BLaER1 treated with 17β-estradiol and CSF1 and Interleukin-3, amounts not matched to agents 10 nM and 100 nM (cell line): Measurements from ENCODE around the gene OR2AT4.
A peak's percentile ranks its signal among the peaks of the same experiment; 100 is the strongest.
"Not testable (repeated sequence)": the region's sequence is repeated elsewhere in the genome, so short reads cannot be mapped to it uniquely, and the experiment has no call there.

Source experiments
- H3K27ac ChIP-seq, 11 experiments: shearing (Covaris generic); formaldehyde crosslinking; 2 replicates each; pipeline ENCODE4 v1.8.1; 2022
- H3K27me3 ChIP-seq, 11 experiments: shearing (Covaris generic); formaldehyde crosslinking; 2 replicates each; pipeline ENCODE4 v1.8.1; 2022
- H3K36me3 ChIP-seq, 11 experiments: shearing (Covaris generic); formaldehyde crosslinking; 2 replicates each; pipeline ENCODE4 v1.8.1; 2022
- H3K4me1 ChIP-seq, 10 experiments: shearing (Covaris generic); formaldehyde crosslinking; 2 replicates each; pipeline ENCODE4 v1.8.1; 2022
- H3K4me2 ChIP-seq, 11 experiments: shearing (Covaris generic); formaldehyde crosslinking; 2 replicates each; pipeline ENCODE4 v1.8.1; 2022
- H3K4me3 ChIP-seq, 10 experiments: shearing (Covaris generic); formaldehyde crosslinking; 2 replicates each; pipeline ENCODE4 v1.8.1; 2022
- H3K9ac ChIP-seq, 11 experiments: shearing (Covaris generic); formaldehyde crosslinking; 2 replicates each; pipeline ENCODE4 v1.8.1; 2022
- H3K9me3 ChIP-seq, 11 experiments: shearing (Covaris generic); formaldehyde crosslinking; replicated peaks in 1 of 11; 2 replicates each; pipeline ENCODE4 v1.8.1; 2022
- H4K20me1 ChIP-seq, 11 experiments: shearing (Covaris generic); formaldehyde crosslinking; 2 replicates each; pipeline ENCODE4 v1.8.1; 2022
- Cebpa-rat ChIP-seq, 11 experiments: shearing (Covaris generic); IDR thresholded peaks; 2 replicates each; pipeline ENCODE4 v1.8.1; 2022

OR2AT4 gene

GRCh38 chr11:75059299-75059698 lies 37.4 kb downstream of the OR2AT4 start:
- H3K9me3 ChIP-seq = 0 out of 22 replicates have a peak, but pooled peaks cover 0 to 2% (median 0%) of the 10 kb centered on the region in 11 experiments
- TF ChIP-seq Cebpa-rat (IDR thresholded peaks at IDR 0.05) = no peak

GRCh38 chr11:75056814-75057213 lies 39.9 kb downstream of the OR2AT4 start:
- no peaks in the 10 kb centered on the region for H4K20me1 ChIP-seq
- no peaks in the 10 kb centered on the region for H3K4me1 ChIP-seq
- H3K9me3 ChIP-seq = peaks cover 12 to 26% (median 19%) of the 10 kb centered on the region in 11 experiments
- no peak overlapping the region for H3K4me2 ChIP-seq
- H3K36me3 ChIP-seq = no peaks in the 10 kb centered on the region
- no peak overlapping the region for H3K27ac ChIP-seq
- TF ChIP-seq Cebpa-rat (IDR thresholded peaks at IDR 0.05) = no peak
- no peak overlapping the region for H3K9ac ChIP-seq
- no peak overlapping the region for H3K4me3 ChIP-seq
- no peaks in the 10 kb centered on the region for H3K27me3 ChIP-seq

More at GRCh38 chr11:75059299-75059698, 37.4 kb downstream of the OR2AT4 start:
- no peak overlapping the region for H3K4me2 ChIP-seq
- no peak overlapping the region for H3K27ac ChIP-seq
- no peaks in the 10 kb centered on the region for H3K36me3 ChIP-seq
- no peaks in the 10 kb centered on the region for H4K20me1 ChIP-seq
- H3K9ac ChIP-seq = no peak overlapping the region
- H3K4me3 ChIP-seq = no peak overlapping the region
- no peaks in the 10 kb centered on the region for H3K4me1 ChIP-seq
- H3K27me3 ChIP-seq = no peaks in the 10 kb centered on the region

- H3K4me3 ChIP-seq = no peak overlapping the region
- H4K20me1 ChIP-seq = no peaks in the 10 kb centered on the region
- no peak for TF ChIP-seq Cebpa-rat (IDR thresholded peaks at IDR 0.05)
- H3K27me3 ChIP-seq = no peaks in the 10 kb centered on the region
- H3K9ac ChIP-seq = no peak overlapping the region
- H3K4me1 ChIP-seq = peaks cover 0 to 12% (median 9%) of the 10 kb centered on the region in 10 experiments; a peak in 18 of 20 replicates
- H3K36me3 ChIP-seq = no peaks in the 10 kb centered on the region
- peaks cover 12 to 27% (median 19%) of the 10 kb centered on the region in 11 experiments for H3K9me3 ChIP-seq
- no peak overlapping the region for H3K27ac ChIP-seq
- H3K4me2 ChIP-seq = no peak overlapping the region
Measured at GRCh38 chr11:75055511-75055910, 41.2 kb downstream of the OR2AT4 start.

GRCh38 chr11:75052457-75052856 lies 44.2 kb downstream of the OR2AT4 start:
- TF ChIP-seq Cebpa-rat (IDR thresholded peaks at IDR 0.05) = no peak
- H3K4me1 ChIP-seq = peaks cover 4 to 34% (median 25%) of the 10 kb centered on the region in 10 experiments; a peak in 19 of 20 replicates
- peaks cover 12 to 27% (median 19%) of the 10 kb centered on the region in 11 experiments for H3K9me3 ChIP-seq
- H3K27ac ChIP-seq = no peak overlapping the region
- H4K20me1 ChIP-seq = no peaks in the 10 kb centered on the region
- H3K36me3 ChIP-seq = no peaks in the 10 kb centered on the region
- H3K4me3 ChIP-seq = no peak overlapping the region
- no peak overlapping the region for H3K9ac ChIP-seq
- no peak overlapping the region for H3K4me2 ChIP-seq
- no peaks in the 10 kb centered on the region for H3K27me3 ChIP-seq

GRCh38 chr11:75051043-75051442 lies 45.6 kb downstream of the OR2AT4 start:
- Histone ChIP-seq H3K4me3 (no peak overlapping the region), H3K4me1 (peaks cover 4 to 34% (median 25%) of the 10 kb centered on the region in 10 experiments; a peak in 19 of 20 replicates), H3K36me3 (no peaks in the 10 kb centered on the region), H3K9ac (no peak overlapping the region; a peak in 1 of 22 replicates), H3K27me3 (no peaks in the 10 kb centered on the region), H3K9me3 (peaks cover 12 to 27% (median 19%) of the 10 kb centered on the region in 11 experiments), H3K27ac (peak overlapping the region in 8 of 11 experiments; percentile 20 to 69 (median 40); a peak in 11 of 22 replicates), H3K4me2 (peak overlapping the region; percentile 17 to 84 (median 64)), H4K20me1 (no peaks in the 10 kb centered on the region)
- TF ChIP-seq Cebpa-rat (IDR thresholded peaks at IDR 0.05) = no peak

- Histone ChIP-seq H3K27ac (peak overlapping the region in 8 of 11 experiments; percentile 20 to 69 (median 40); a peak in 13 of 22 replicates), H4K20me1 (no peaks in the 10 kb centered on the region), H3K4me1 (peaks cover 4 to 34% (median 25%) of the 10 kb centered on the region in 10 experiments; a peak in 19 of 20 replicates), H3K9me3 (peaks cover 12 to 27% (median 19%) of the 10 kb centered on the region in 11 experiments), H3K4me2 (peak overlapping the region; percentile 17 to 84 (median 64); a peak in 21 of 22 replicates), H3K36me3 (no peaks in the 10 kb centered on the region), H3K27me3 (no peaks in the 10 kb centered on the region), H3K4me3 (no peak overlapping the region), H3K9ac (no peak overlapping the region; a peak in 1 of 22 replicates)
- TF ChIP-seq Cebpa-rat (IDR thresholded peaks at IDR 0.05) = no peak
Measured at GRCh38 chr11:75050516-75050915, 46.2 kb downstream of the OR2AT4 start.

- peak overlapping the region in 2 of 11 experiments; percentile 24 to 45; a peak in 1 of 22 replicates for H3K9ac ChIP-seq
- H3K9me3 ChIP-seq = peaks cover 12 to 27% (median 19%) of the 10 kb centered on the region in 11 experiments
- H3K36me3 ChIP-seq, H4K20me1 ChIP-seq, H3K27me3 ChIP-seq, H3K4me3 ChIP-seq: not testable (repeated sequence)
- H3K27ac ChIP-seq = peak overlapping the region in 8 of 11 experiments; percentile 11 to 69 (median 45); a peak in 14 of 22 replicates
- peak overlapping the region in 9 of 11 experiments; percentile 40 to 84 (median 66); a peak in 18 of 22 replicates for H3K4me2 ChIP-seq
- H3K4me1 ChIP-seq = peaks cover 4 to 34% (median 25%) of the 10 kb centered on the region in 10 experiments; a peak in 19 of 20 replicates
Measured at GRCh38 chr11:75049501-75050266, 47.0 kb downstream of the OR2AT4 start.

- Histone ChIP-seq H3K4me3 (no peak overlapping the region), H3K9me3 (peaks cover under 1 to 4% (median 1%) of the 10 kb centered on the region in 11 experiments; a peak in 19 of 22 replicates), H4K20me1 (no peaks in the 10 kb centered on the region), H3K27ac (no peak overlapping the region), H3K9ac (no peak overlapping the region), H3K27me3 (no peaks in the 10 kb centered on the region), H3K36me3 (no peaks in the 10 kb centered on the region), H3K4me2 (no peak overlapping the region), H3K4me1 (peaks cover 4 to 34% (median 25%) of the 10 kb centered on the region in 10 experiments; a peak in 19 of 20 replicates)
- TF ChIP-seq Cebpa-rat (IDR thresholded peaks at IDR 0.05) = no peak
Measured at GRCh38 chr11:75047191-75047590, 49.5 kb downstream of the OR2AT4 start.

GRCh38 chr11:75046668-75047067 lies 50.0 kb downstream of the OR2AT4 start:
- H3K4me1 ChIP-seq = peaks cover 4 to 34% (median 25%) of the 10 kb centered on the region in 10 experiments; a peak in 19 of 20 replicates
- H3K36me3 ChIP-seq, H3K27ac ChIP-seq, H3K4me3 ChIP-seq, H3K9ac ChIP-seq, H3K4me2 ChIP-seq, H3K27me3 ChIP-seq, H3K9me3 ChIP-seq, H4K20me1 ChIP-seq: not testable (repeated sequence)

GRCh38 chr11:75044381-75045170 lies 52.1 kb downstream of the OR2AT4 start:
- not testable (repeated sequence) for H3K36me3 ChIP-seq, H3K4me2 ChIP-seq, H3K27ac ChIP-seq, H3K9ac ChIP-seq, H3K27me3 ChIP-seq, H4K20me1 ChIP-seq, H3K4me3 ChIP-seq
- peaks cover 0 to 15% (median 5%) of the 10 kb centered on the region in 11 experiments; a peak in 9 of 22 replicates for H3K9me3 ChIP-seq
- H3K4me1 ChIP-seq = peaks cover 0 to 14% (median 6%) of the 10 kb centered on the region in 10 experiments; a peak in 16 of 20 replicates

- not testable (repeated sequence) for H3K36me3 ChIP-seq, H3K4me3 ChIP-seq, H3K4me2 ChIP-seq, H3K27ac ChIP-seq, H3K4me1 ChIP-seq, H3K27me3 ChIP-seq, H4K20me1 ChIP-seq, H3K9ac ChIP-seq
- peaks cover 0 to 15% (median 5%) of the 10 kb centered on the region in 11 experiments; a peak in 9 of 22 replicates for H3K9me3 ChIP-seq
Measured at GRCh38 chr11:75041821-75042220, 54.9 kb downstream of the OR2AT4 start.
